HG03039 (cell line): ENCODE data around the gene SCARF2.

ENCODE experiments used
- ATAC-seq: cut with Tn5 transposase; IDR thresholded peaks from one replicate; pipeline ENCODE4 v1.9.1; 2021; ENCODE audit warnings: mild to moderate bottlenecking, moderate library complexity; ENCODE audit not compliant: unreplicated experiment

The SCARF2 gene

GRCh38 chr22:20440637-20441591 lies 3.3 kb upstream of the SCARF2 start:
- ATAC-seq, result no peak

- no peak for ATAC-seq
Measured at GRCh38 chr22:20439928-20440575, 2.4 kb upstream of the SCARF2 start.

GRCh38 chr22:20439556-20439927 lies 1.9 kb upstream of the SCARF2 start:
- no peak for ATAC-seq

GRCh38 chr22:20438678-20439492 lies 1.3 kb upstream of the SCARF2 start:
- no peak for ATAC-seq

GRCh38 chr22:20438427-20438677 lies 727 bp upstream of the SCARF2 start:
- ATAC-seq, result no peak

- no peak for ATAC-seq
Measured at GRCh38 chr22:20436768-20437612, 635 bp downstream of the SCARF2 start.

GRCh38 chr22:20436307-20436767 lies 1.3 kb downstream of the SCARF2 start:
- ATAC-seq, result no peak

- ATAC-seq, result no peak
Measured at GRCh38 chr22:20435436-20436306, 2.0 kb downstream of the SCARF2 start.

- no peak for ATAC-seq
Measured at GRCh38 chr22:20434773-20435172, 2.9 kb downstream of the SCARF2 start.

- ATAC-seq, result no peak
Measured at GRCh38 chr22:20434264-20434751, 3.3 kb downstream of the SCARF2 start.

- ATAC-seq, result no peak
Measured at GRCh38 chr22:20433686-20434241, 3.9 kb downstream of the SCARF2 start.

GRCh38 chr22:20433191-20433590 lies 4.4 kb downstream of the SCARF2 start:
- no peak for ATAC-seq

GRCh38 chr22:20432244-20432686 lies 5.4 kb downstream of the SCARF2 start:
- no peak for ATAC-seq

GRCh38 chr22:20431511-20432192 lies 6.0 kb downstream of the SCARF2 start:
- no peak for ATAC-seq

- ATAC-seq, result no peak
Measured at GRCh38 chr22:20430720-20431510, 6.7 kb downstream of the SCARF2 start.

- ATAC-seq, result no peak
Measured at GRCh38 chr22:20430101-20430719, 7.4 kb downstream of the SCARF2 start.
